22Rv1 (cell line): ENCODE results near the gene LGALS3BP.

Experiments
- ZFX ChIP-seq: fragments of 450-650 bp; IDR thresholded peaks from 2 replicates; pipeline ENCODE4 v1.6.1; 2017; ENCODE audit warnings: antibody characterized with exemption, borderline replicate concordance
- TF ChIP-seq, protein P1 (sequence below): fragments of 450-650 bp; IDR thresholded peaks from 2 replicates; pipeline ENCODE4 v1.5.1; 2017; ENCODE audit warnings: mild to moderate bottlenecking

DNA sequence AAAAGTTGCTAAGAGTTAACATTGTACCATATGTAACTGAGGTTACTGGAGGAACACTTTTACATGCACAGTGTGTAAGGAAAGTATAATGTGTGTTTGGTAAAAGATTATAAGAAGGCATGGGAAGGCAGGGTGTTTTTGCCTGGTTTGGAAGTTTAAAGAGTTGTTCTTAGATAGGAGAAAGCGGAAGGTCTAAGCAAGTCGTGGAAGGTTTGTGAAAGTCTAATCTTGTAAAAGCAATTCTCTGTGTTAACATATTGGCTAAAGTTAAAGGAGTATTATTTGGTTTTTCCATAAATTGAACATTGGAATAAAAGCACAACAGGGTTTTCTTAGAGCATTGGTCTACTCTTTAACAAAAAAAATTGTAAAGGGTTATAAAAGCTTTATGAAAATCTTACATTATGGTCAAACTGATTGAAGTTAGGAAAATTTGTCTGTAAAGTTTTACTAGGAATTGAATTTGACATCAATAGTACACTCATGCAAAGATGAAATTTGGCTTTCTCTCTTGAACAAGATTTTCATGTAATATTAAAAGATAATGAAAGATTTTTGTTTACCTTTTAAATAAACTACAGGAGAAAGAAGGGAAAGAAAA lies 34.5 kb upstream of the LGALS3BP start:
- TF ChIP-seq, protein P1, sequence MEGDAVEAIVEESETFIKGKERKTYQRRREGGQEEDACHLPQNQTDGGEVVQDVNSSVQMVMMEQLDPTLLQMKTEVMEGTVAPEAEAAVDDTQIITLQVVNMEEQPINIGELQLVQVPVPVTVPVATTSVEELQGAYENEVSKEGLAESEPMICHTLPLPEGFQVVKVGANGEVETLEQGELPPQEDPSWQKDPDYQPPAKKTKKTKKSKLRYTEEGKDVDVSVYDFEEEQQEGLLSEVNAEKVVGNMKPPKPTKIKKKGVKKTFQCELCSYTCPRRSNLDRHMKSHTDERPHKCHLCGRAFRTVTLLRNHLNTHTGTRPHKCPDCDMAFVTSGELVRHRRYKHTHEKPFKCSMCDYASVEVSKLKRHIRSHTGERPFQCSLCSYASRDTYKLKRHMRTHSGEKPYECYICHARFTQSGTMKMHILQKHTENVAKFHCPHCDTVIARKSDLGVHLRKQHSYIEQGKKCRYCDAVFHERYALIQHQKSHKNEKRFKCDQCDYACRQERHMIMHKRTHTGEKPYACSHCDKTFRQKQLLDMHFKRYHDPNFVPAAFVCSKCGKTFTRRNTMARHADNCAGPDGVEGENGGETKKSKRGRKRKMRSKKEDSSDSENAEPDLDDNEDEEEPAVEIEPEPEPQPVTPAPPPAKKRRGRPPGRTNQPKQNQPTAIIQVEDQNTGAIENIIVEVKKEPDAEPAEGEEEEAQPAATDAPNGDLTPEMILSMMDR: no peak
- TF ChIP-seq ZFX: no peak
